CD8-positive, alpha-beta memory T cell (primary cell): ENCODE measurements around the gene GPLD1. TPM values are rescaled to one million over a fixed set of nuclear protein-coding genes. Genes with fewer than 3 reads are reported as not detected.

Source experiments
- CTCF ChIA-PET: fragments of 350-600 bp; sonication (Branson Sonifier 250); formaldehyde crosslinking; loops from one replicate; lab custom pipeline; 2021; ENCODE audit warnings: antibody characterized with exemption; lab: Charles Lee
- POLR2A ChIA-PET: fragments of 350-600 bp; sonication (Branson Sonifier 250); formaldehyde crosslinking; loops from one replicate; lab custom pipeline; 2021; ENCODE audit warnings: antibody characterized with exemption; lab: Charles Lee
- DNase-seq, 5 donors: peaks; one replicate each; pipeline versions ENCODE4 v3.0.0 to v3.0.0-alpha.2; 2020 to 2022; ENCODE audit warnings: mixed read lengths in 1 of 5
- H3K27ac ChIP-seq: one replicate; pipeline ENCODE4 v1.7.0; 2013; ENCODE audit warnings: low read depth, mild to moderate bottlenecking, low read length, moderate library complexity
- H3K27me3 ChIP-seq: 2 replicates; pipeline ENCODE4 v1.7.0; 2013; ENCODE audit warnings: low read length, mild to moderate bottlenecking; ENCODE audit not compliant: insufficient read depth, poor library complexity, severe bottlenecking
- H3K36me3 ChIP-seq: 2 replicates; pipeline ENCODE4 v1.7.0; 2013; ENCODE audit warnings: mild to moderate bottlenecking, low read length, moderate library complexity; ENCODE audit not compliant: insufficient read depth
- H3K4me1 ChIP-seq: 2 replicates; pipeline ENCODE4 v1.7.0; 2013; ENCODE audit warnings: mild to moderate bottlenecking, low read length, moderate library complexity; ENCODE audit not compliant: insufficient read depth
- H3K4me3 ChIP-seq: 2 replicates; pipeline ENCODE4 v1.7.0; 2013; ENCODE audit warnings: mild to moderate bottlenecking, low read length
- H3K9me3 ChIP-seq: 2 replicates; pipeline ENCODE4 v1.7.0; 2013; ENCODE audit warnings: mild to moderate bottlenecking, low read length
- H3K27ac Mint-ChIP-seq, 8 donors: one replicate each; pipeline ENCODE4 v1.8.0; 2020 to 2021; ENCODE audit warnings: mixed read lengths in 8 of 8, mild to moderate bottlenecking in 6 of 8, inconsistent platforms in 3 of 8, moderate library complexity in 3 of 8
- H3K27me3 Mint-ChIP-seq, 2 donors: one replicate each; pipeline ENCODE4 v1.8.0; 2020 to 2021; ENCODE audit warnings: mixed read lengths in 2 of 2, mild to moderate bottlenecking in 1 of 2, moderate library complexity in 1 of 2
- H3K36me3 Mint-ChIP-seq, 3 donors: one replicate each; pipeline ENCODE4 v1.8.0; 2020 to 2021; ENCODE audit warnings: mixed read lengths in 3 of 3, inconsistent platforms in 1 of 3, mild to moderate bottlenecking in 1 of 3
- H3K4me1 Mint-ChIP-seq, 3 donors: one replicate each; pipeline ENCODE4 v1.8.0; 2020 to 2021; ENCODE audit warnings: mixed read lengths in 3 of 3, inconsistent platforms in 1 of 3, mild to moderate bottlenecking in 1 of 3
- H3K4me3 Mint-ChIP-seq, 7 donors: one replicate each; pipeline ENCODE4 v1.8.0; 2020 to 2021; ENCODE audit warnings: mixed read lengths in 7 of 7, mild to moderate bottlenecking in 6 of 7, moderate library complexity in 4 of 7, inconsistent platforms in 2 of 7
- H3K9me3 Mint-ChIP-seq, 5 donors: one replicate each; pipeline ENCODE4 v1.8.0; 2020 to 2022; ENCODE audit warnings: mixed read lengths in 5 of 5, mild to moderate bottlenecking in 3 of 5, moderate library complexity in 2 of 5, inconsistent platforms in 1 of 5
- polyA plus RNA-seq: library from polyadenylated mRNA; unstranded; fragments of 300-500 nt; fragmentation: Illumina TruSeq; gene quantifications from one replicate; pipeline ENCODE4 v1.2.3, GENCODE V29; 2021
- total RNA-seq, 2 experiments: library from RNA; stranded (reverse); gene quantifications; one replicate each; pipeline ENCODE4 v1.2.3, GENCODE V29; 2021

GPLD1 gene
- total and polyA plus RNA-seq, 3 experiments from 2014 or later: 0.35 to 0.64 (median 0.46) TPM

GRCh38 chr6:24378473-24379097 is 110.8 kb downstream of the GPLD1 start:
- no peak for DNase-seq
- no peaks in the 10 kb centered on the region for H3K9me3 ChIP-seq
- no peaks in the 10 kb centered on the region for H3K36me3 ChIP-seq
- Mint-ChIP-seq H3K4me1 (peaks cover 0 to 2% (median 0%) of the 10 kb centered on the region in 3 donors), H3K27ac (no peak overlapping the region), H3K4me3 (no peak overlapping the region), H3K36me3 (no peaks in the 10 kb centered on the region), H3K9me3 (peaks cover 0 to 3% (median 0%) of the 10 kb centered on the region in 5 donors), H3K27me3 (peaks cover 8 to 32% of the 10 kb centered on the region in 2 donors)
- H3K27me3 ChIP-seq: no peaks in the 10 kb centered on the region
- H3K27ac ChIP-seq: no peak overlapping the region
- no peak overlapping the region for H3K4me3 ChIP-seq
- H3K4me1 ChIP-seq: no peaks in the 10 kb centered on the region
- CTCF ChIA-PET: no interaction called here
- POLR2A ChIA-PET: no interaction called here

Other genes with a start within 250 kb of the GPLD1 start
- not detected for gene DCDC2, start 131.5 kb downstream of the GPLD1 start, total RNA-seq
- gene DCDC2, start 131.5 kb downstream of the GPLD1 start, polyA plus RNA-seq: not detected
- gene MRS2, start 86.6 kb downstream of the GPLD1 start, total RNA-seq: 10 to 100 TPM; 30.1 to 31.5 TPM
- gene MRS2, start 86.6 kb downstream of the GPLD1 start, polyA plus RNA-seq: 17.4 TPM
- gene ALDH5A1, start 5.4 kb upstream of the GPLD1 start, total RNA-seq: 10 to 100 TPM; 13.2 to 15.4 TPM
- 11.8 TPM for gene ALDH5A1, start 5.4 kb upstream of the GPLD1 start, polyA plus RNA-seq
- gene KIAA0319, start 156.6 kb upstream of the GPLD1 start, total RNA-seq: under 1 TPM; 0.07 to 0.09 TPM
- gene KIAA0319, start 156.6 kb upstream of the GPLD1 start, polyA plus RNA-seq: not detected
- gene TDP2, start 177.3 kb upstream of the GPLD1 start, total RNA-seq: 10 to 100 TPM; 49.8 to 50.6 TPM
- 46.1 TPM for gene TDP2, start 177.3 kb upstream of the GPLD1 start, polyA plus RNA-seq
- 10 to 100 TPM; 19.6 to 25.3 TPM for gene ACOT13, start 177.5 kb upstream of the GPLD1 start, total RNA-seq
- gene ACOT13, start 177.5 kb upstream of the GPLD1 start, polyA plus RNA-seq: 17.0 TPM
- 10 to 100 TPM; 95.1 to 95.6 TPM for gene C6orf62, start 229.6 kb upstream of the GPLD1 start, total RNA-seq
- 120 TPM for gene C6orf62, start 229.6 kb upstream of the GPLD1 start, polyA plus RNA-seq